ENCODE data around the gene CSF1. TPM values are rescaled to one million over a fixed set of nuclear protein-coding genes. Genes with fewer than 3 reads are reported as not detected.

CSF1 gene
- total RNA-seq, 1 donor from 2014 or later: 140 TPM

GRCh38 chr1:109894823-109895719 lies 15.6 kb upstream of the CSF1 start:
- intact Hi-C loops (cut with DNase I): no loop called here
- H3K27me3 ChIP-seq: no peaks in the 10 kb centered on the region
- no peaks in the 10 kb centered on the region for H3K4me1 ChIP-seq
- H3K27ac ChIP-seq: no peak overlapping the region
- no peak for TF ChIP-seq CTCF (IDR thresholded peaks at IDR 0.05)
- H3K4me3 ChIP-seq: no peak overlapping the region
- no peaks in the 10 kb centered on the region for H3K36me3 ChIP-seq
- no peak for DNase-seq (ENCODE audit: low spot score in 2 of 2)
- H3K9me3 ChIP-seq: no peaks in the 10 kb centered on the region

GRCh38 chr1:109895720-109896504 lies 14.7 kb upstream of the CSF1 start:
- Histone ChIP-seq H3K36me3 (no peaks in the 10 kb centered on the region), H3K27me3 (no peaks in the 10 kb centered on the region), H3K4me3 (peak overlapping the region in 1 of 2 donors; percentile 15), H3K9me3 (no peaks in the 10 kb centered on the region), H3K4me1 (no peaks in the 10 kb centered on the region), H3K27ac (no peak overlapping the region)
- TF ChIP-seq CTCF (IDR thresholded peaks at IDR 0.05): no peak
- intact Hi-C loops (cut with DNase I): no loop called here
- peak in 1 of 2 donors; percentile 76 for DNase-seq (ENCODE audit: low spot score in 2 of 2)

- DNase-seq (ENCODE audit: low spot score in 2 of 2): no peak
- Histone ChIP-seq H3K27me3 (no peaks in the 10 kb centered on the region), H3K27ac (no peak overlapping the region), H3K9me3 (no peaks in the 10 kb centered on the region), H3K36me3 (no peaks in the 10 kb centered on the region), H3K4me3 (no peak overlapping the region), H3K4me1 (no peaks in the 10 kb centered on the region)
- TF ChIP-seq CTCF (IDR thresholded peaks at IDR 0.05): no peak
- intact Hi-C loops (cut with DNase I): no loop called here
These were observed 14.0 kb upstream of the CSF1 start for GRCh38 chr1:109896681-109897080.

- Histone ChIP-seq H3K36me3 (no peaks in the 10 kb centered on the region), H3K27me3 (no peaks in the 10 kb centered on the region), H3K9me3 (no peaks in the 10 kb centered on the region), H3K4me3 (no peak overlapping the region), H3K4me1 (no peaks in the 10 kb centered on the region), H3K27ac (no peak overlapping the region)
- no peak for DNase-seq (ENCODE audit: low spot score in 2 of 2)
- intact Hi-C loops (cut with DNase I): no loop called here
- TF ChIP-seq CTCF (IDR thresholded peaks at IDR 0.05): no peak
These were observed 13.2 kb upstream of the CSF1 start for GRCh38 chr1:109897259-109897955.

GRCh38 chr1:109898842-109899241 lies 11.8 kb upstream of the CSF1 start:
- no peak for DNase-seq (ENCODE audit: low spot score in 2 of 2)
- no peaks in the 10 kb centered on the region for H3K36me3 ChIP-seq
- intact Hi-C loops (cut with DNase I): no loop called here
- H3K9me3 ChIP-seq: no peaks in the 10 kb centered on the region
- no peaks in the 10 kb centered on the region for H3K27me3 ChIP-seq
- no peak overlapping the region for H3K4me3 ChIP-seq
- no peak overlapping the region for H3K27ac ChIP-seq
- H3K4me1 ChIP-seq: no peaks in the 10 kb centered on the region
- no peak for TF ChIP-seq CTCF (IDR thresholded peaks at IDR 0.05)

Data from ascending aorta (tissue), 2 donors.